Esophagus muscularis mucosa (tissue), 3 donors: ENCODE data around the gene PREP.

Source experiments
- POLR2A ChIP-seq: fragments of 450-650 bp; IDR thresholded peaks from one replicate; pipeline ENCODE4 v1.6.1; 2017; ENCODE audit warnings: antibody characterized with exemption, moderate library complexity, mild to moderate bottlenecking, low read depth
- TF ChIP-seq, protein P1 (sequence below), 3 experiments: fragments of 200-600 bp in 2 of 3; fragments of 450-650 bp in 1 of 3; sonication (generic) in 2 of 3; IDR thresholded peaks; one replicate each; pipeline ENCODE4 v1.5.1; 2017 to 2019; ENCODE audit warnings: antibody characterized with exemption in 3 of 3, mild to moderate bottlenecking in 2 of 3, moderate library complexity in 1 of 3

GRCh38 chr6:105273589-105273988 lies 129.3 kb downstream of the PREP start:
- TF ChIP-seq, protein P1, sequence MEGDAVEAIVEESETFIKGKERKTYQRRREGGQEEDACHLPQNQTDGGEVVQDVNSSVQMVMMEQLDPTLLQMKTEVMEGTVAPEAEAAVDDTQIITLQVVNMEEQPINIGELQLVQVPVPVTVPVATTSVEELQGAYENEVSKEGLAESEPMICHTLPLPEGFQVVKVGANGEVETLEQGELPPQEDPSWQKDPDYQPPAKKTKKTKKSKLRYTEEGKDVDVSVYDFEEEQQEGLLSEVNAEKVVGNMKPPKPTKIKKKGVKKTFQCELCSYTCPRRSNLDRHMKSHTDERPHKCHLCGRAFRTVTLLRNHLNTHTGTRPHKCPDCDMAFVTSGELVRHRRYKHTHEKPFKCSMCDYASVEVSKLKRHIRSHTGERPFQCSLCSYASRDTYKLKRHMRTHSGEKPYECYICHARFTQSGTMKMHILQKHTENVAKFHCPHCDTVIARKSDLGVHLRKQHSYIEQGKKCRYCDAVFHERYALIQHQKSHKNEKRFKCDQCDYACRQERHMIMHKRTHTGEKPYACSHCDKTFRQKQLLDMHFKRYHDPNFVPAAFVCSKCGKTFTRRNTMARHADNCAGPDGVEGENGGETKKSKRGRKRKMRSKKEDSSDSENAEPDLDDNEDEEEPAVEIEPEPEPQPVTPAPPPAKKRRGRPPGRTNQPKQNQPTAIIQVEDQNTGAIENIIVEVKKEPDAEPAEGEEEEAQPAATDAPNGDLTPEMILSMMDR (IDR thresholded peaks at IDR 0.05), result no peak
- TF ChIP-seq POLR2A, result no peak
